ENCODE results near the gene LRRTM4.

LRRTM4 gene

DNA sequence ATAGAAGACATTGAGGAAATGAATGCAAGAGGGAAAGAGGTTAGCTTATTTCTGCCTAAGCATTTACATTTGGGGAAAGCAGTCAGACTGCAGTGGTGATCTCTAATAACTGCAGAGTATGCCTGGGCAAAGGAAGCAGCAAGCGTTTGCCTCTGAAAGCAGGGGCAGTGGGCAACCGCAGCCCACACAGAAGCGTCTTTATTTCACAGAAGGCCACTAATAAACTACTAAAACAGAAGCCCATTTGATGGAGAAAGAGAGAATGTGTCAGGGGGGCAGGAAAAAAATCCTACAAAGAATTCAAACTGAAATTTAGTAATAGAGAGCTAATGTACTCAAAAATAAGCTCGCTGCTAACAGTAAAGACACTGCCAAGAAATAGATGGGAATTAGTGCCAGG is 53.1 kb downstream of the LRRTM4 start:
- DNase-seq: no peak

GRCh38 chr2:77459840-77460239 is 62.3 kb downstream of the LRRTM4 start:
- no peak for DNase-seq

DNA sequence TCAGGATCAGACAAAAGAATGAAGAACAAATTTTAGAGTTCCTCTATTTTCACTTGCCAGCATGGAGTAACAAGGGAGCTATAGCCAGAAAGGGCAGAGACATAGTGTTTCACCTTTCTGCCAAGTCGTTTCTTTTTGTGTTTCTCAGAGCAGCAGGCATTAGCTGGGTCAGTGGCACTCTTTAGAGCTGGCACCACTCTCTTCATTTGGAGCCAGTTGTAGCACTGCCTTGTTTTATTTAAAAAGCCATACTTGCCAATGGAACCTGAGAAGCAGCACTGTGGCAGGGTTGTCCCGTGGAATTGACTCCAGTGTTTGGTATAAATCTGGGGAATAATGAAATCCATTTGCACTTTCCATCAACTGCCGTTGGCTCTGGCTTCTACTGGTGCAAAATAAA is 64.0 kb downstream of the LRRTM4 start:
- no peak for DNase-seq

DNA sequence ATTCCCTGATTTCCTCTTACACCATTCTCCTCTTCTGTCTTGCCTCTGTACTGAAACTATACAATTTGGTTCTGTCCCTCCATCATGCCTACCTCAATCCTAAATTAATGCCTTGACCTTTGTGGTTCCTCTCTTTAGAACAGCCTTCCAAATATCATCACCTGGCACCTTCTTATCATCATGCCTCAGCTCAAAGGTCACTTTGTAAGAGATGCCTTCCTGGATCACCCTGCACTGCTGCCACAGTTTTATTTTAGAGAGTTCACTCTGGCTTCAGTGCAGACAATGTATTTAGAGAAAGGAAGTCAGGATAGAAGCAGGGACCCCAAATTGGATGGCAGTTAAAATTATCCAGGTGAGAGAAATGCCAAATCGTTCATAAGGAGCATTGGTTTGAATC is 64.5 kb downstream of the LRRTM4 start:
- no peak for DNase-seq

DNA sequence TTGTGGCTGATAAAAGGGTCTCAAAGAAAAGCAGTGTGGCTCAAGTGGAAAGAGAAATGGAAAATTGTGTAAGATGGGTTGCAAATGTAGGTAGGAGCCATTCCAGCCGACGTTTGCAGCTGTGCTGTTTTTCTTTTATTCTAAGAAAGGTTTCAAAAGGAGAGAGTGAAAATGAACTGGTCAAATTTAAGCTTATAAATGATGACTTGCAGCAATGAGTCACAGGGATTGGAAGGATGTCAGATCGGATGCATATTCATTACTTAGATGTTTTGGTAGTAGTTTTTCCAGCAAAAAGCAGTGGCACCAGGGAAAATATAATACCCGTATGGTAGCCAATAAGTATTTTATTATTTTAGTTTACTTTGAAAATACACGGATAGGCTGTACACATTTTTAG is 79.1 kb downstream of the LRRTM4 start:
- no peak for DNase-seq

DNA sequence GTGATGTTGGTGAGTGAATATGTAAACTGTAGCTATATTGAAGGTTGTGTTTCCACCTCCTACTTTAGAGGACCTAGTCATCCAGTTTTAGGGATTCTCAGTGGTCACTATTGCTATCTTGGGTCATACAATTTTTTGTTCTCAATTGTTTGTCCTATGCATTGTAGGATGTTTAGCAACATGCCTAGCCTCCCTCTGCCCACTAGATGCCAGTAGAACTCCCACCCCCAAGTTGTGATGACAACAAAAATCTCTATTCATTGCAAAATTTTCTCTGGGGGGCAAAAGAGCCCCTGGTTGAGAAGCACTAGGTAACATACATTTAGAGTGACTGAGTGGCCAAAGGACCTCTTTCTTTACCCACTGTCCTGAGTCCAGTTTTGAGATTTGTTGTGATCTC is 87.3 kb downstream of the LRRTM4 start:
- DNase-seq: no peak

DNA sequence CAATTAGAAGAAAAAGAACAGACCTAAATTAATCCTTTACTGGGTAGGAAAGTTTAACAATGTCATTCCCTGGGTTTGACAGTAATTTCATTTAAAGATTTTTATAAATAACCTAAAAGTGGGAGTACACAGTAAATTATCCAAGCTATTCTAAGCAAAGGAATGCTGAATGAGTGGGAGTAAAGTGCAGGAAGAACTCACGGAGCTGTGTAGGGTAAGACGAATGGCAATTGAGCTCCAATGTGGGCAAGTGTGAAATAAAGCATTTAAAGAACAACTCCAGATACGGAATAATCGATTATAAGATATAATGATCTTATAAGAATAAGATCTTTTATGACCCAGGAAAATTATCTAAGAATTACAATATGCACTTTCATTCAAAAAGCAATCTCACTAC is 93.2 kb downstream of the LRRTM4 start:
- DNase-seq: no peak

- no peak for DNase-seq
Measured at GRCh38 chr2:77421971-77422370, 100.2 kb downstream of the LRRTM4 start.

DNA sequence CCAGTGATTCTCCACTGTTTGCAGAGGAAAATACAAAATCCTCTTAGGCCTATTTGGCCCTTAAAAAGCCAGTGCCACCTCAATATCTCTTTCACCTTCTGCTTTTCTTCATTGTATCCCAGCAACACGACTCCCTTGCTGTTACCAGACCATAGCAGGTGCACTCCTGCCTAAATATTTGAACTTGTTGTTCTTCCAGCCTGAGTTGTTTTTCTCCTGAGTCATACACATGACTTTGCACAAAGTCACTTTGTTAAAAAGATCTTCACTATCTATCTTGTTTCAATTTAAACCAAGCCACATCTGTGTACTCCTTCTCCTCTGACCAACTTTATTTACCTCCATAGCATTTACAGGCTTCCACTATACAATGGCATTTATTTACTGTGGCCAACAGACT is 103.6 kb downstream of the LRRTM4 start:
- no peak for DNase-seq

GRCh38 chr2:77404189-77404588 is 118.0 kb downstream of the LRRTM4 start:
- no peak for DNase-seq

- DNase-seq: no peak
Measured at GRCh38 chr2:77398970-77399600, 123.1 kb downstream of the LRRTM4 start.

GRCh38 chr2:77397763-77398162 is 124.4 kb downstream of the LRRTM4 start:
- no peak for DNase-seq

DNA sequence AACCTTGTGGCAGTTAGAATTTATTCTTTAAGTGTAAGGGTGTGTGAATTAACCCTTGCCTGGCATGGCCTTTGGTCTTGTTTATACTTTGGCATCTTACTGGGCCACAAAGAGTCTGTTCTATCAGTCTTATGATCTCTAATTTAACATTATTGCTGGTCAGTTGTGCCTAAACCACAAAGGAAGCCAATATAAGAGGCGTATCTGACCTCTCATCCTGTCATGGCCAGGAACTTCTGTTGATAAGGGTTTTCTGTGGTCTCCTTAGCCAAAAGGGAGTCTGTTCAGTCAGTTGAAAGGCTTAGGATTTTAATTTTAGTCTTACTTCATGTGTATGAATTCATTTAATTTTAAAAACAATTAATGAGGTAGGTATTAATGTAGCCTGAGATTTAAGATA is 127.2 kb downstream of the LRRTM4 start:
- DNase-seq: no peak

DNA sequence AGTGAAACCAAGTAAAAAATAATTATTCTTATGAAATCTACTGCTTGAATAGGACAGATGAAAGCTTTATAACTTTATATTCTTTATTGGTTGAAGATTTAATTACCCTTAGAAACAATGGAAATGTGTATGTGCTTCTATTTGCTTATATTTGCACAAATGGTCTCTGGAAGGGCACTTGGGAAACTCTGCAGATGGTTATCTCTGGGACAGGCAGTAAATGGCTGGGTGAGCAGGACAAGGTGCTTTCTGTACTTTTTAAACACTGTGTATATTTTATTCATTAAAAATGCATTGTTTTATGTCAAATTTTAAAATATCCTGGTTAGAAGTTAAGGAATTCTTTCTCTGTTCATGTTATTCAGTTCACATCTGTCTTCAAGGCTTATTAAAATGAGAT is 131.1 kb downstream of the LRRTM4 start:
- DNase-seq: no peak

- DNase-seq: no peak
Measured at GRCh38 chr2:77387324-77387723, 134.9 kb downstream of the LRRTM4 start.

DNA sequence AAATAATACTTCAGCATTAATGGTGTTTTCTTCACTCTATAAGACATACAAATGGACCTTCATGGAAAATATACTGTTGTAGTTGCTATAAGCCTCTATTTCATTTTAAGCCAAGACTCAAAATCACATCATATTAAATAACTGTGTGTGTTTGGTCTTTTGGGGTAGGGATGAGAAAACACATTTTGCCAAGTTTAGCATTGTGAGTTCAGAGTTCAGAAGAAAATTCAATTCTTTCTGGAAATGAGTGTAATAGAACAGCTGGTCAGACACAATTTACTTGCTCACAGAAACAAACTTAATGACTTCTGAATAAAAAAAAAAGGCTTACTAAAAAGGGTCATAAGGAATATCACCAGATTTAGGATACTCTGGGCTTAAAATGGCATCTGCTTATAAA is 149.5 kb downstream of the LRRTM4 start:
- DNase-seq: no peak

- DNase-seq: no peak
Measured at GRCh38 chr2:77370511-77370910, 151.7 kb downstream of the LRRTM4 start.

DNA sequence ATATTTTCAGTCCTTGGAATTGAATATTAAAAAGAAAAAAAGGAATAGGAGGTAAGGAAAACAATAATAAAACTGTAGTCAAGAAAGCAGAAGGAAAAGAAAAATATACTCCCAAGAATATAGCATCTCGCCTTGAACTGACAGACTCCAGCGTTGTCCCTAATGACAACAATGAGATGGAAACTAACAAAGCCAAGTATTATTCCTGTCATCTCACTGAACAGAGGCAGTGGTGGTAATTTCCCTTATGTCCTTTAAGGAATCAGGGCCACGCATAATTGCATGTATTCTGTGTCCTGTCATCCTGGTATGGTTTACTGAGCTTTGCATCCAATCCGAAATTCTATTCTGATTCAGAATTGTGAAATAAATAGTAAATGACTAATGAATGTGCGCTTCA is 158.9 kb downstream of the LRRTM4 start:
- no peak for DNase-seq

DNA sequence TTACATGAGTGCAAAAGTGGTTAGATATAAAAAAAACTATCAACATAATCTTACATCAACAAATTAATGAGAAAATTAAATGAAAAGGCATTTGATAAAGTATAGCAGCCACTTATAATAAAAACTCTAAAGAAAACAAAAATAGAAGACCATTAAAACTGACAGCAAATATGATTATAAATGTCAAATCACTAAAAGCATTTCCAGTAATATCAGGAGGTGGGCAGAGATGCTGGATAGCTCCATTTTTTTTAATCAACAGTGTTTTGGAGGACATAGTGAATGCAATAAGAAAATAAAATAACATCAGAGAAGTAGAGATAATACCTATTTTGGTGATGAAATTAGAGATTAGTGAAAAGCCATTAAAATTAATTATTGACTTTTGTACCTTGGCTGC is 173.4 kb downstream of the LRRTM4 start:
- DNase-seq: no peak

- DNase-seq: no peak
Measured at GRCh38 chr2:77336013-77336412, 186.2 kb downstream of the LRRTM4 start.

- DNase-seq: no peak
Measured at GRCh38 chr2:77328134-77328931, 193.8 kb downstream of the LRRTM4 start.

GRCh38 chr2:77325395-77325794 is 196.8 kb downstream of the LRRTM4 start:
- no peak for DNase-seq

- no peak for DNase-seq
Measured at GRCh38 chr2:77322431-77322830, 199.7 kb downstream of the LRRTM4 start.

- no peak for DNase-seq
Measured at GRCh38 chr2:77314721-77315120, 207.5 kb downstream of the LRRTM4 start.

DNA sequence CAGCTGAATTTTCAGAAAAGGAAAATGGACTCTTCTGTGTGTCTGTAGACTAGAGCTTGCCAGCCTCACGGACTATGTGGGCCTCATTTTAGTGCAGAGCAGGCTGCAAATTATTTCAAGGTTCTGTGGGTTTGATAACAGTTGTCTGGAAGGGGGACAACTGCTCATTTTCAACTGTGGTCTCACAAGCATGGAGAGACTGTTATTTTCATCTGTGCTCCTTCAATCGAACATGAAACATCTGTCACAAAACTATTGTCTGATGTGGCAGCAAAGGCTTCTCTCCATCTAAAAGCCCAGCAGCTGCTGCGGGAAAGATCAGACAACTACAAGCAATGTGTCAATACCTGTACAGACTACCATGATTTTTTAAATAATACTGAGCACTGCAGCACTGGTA is 211.8 kb downstream of the LRRTM4 start:
- DNase-seq: no peak
